Body of pancreas (tissue), 4 donors: ENCODE results near the gene ARPP21. TPM values are rescaled to one million over a fixed set of nuclear protein-coding genes. Genes with fewer than 3 reads are reported as not detected.

ENCODE experiments used
- ATAC-seq: fragments of 150-250 bp; one replicate; pipeline ENCODE4 v1.9.1; 2016
- DNase-seq, 4 donors: peaks; one replicate each; pipeline ENCODE4 v3.0.0-alpha.2; 2019
- H3K27ac ChIP-seq, 4 donors: fragments of 200-600 bp; sonication (generic); 1 replicate in 3 of 4; 2 replicates in 1 of 4; pipeline versions ENCODE4 v1.5.1 to v1.6.1; 2016 to 2019; ENCODE audit warnings: mild to moderate bottlenecking in 1 of 4, mixed read lengths in 1 of 4, moderate library complexity in 1 of 4
- H3K27me3 ChIP-seq, 2 donors: fragments of 200-600 bp; sonication (generic); one replicate each; pipeline ENCODE4 v1.6.0; 2016; ENCODE audit warnings: mild to moderate bottlenecking in 1 of 2
- H3K36me3 ChIP-seq, 2 donors: fragments of 200-600 bp; sonication (generic); replicated peaks in 1 of 2; 2 replicates each; pipeline ENCODE4 v1.5.1; 2016; ENCODE audit warnings: low read depth in 2 of 2; ENCODE audit not compliant: insufficient read depth in 1 of 2
- H3K4me1 ChIP-seq: fragments of 200-600 bp; sonication (generic); one replicate; pipeline ENCODE4 v1.6.0; 2016
- H3K4me3 ChIP-seq, 2 donors: fragments of 200-600 bp; sonication (generic); 1 replicate in 1 of 2; 2 replicates in 1 of 2; pipeline ENCODE4 v1.5.1; 2016 to 2019
- H3K9me3 ChIP-seq, 3 donors: fragments of 200-600 bp; sonication (generic); 1 replicate in 2 of 3; 2 replicates in 1 of 3; pipeline ENCODE4 v1.5.1; 2016
- CTCF ChIP-seq, 7 experiments: fragments of 450-650 bp in 4 of 7; fragments of 200-600 bp in 3 of 7; sonication (generic) in 3 of 7; IDR thresholded peaks; one replicate each; pipeline ENCODE4 v1.5.1; 2016 to 2019; ENCODE audit warnings: antibody characterized with exemption in 7 of 7
- POLR2A ChIP-seq, 3 donors: fragments of 450-650 bp; IDR thresholded peaks; one replicate each; pipeline ENCODE4 v1.6.1; 2016; ENCODE audit warnings: antibody characterized with exemption in 3 of 3, mild to moderate bottlenecking in 2 of 3
- WGBS, 2 donors: methylation state at CpG; one replicate each; pipeline ENCODE4 v1.1.5; 2017; 5-methylcytosine and 5-hydroxymethylcytosine counted together
- intact Hi-C: fragments of 100-400 bp; cut with DNase I; formaldehyde crosslinking; loops from one replicate; pipeline ENCODE4 v1.15.1; 2023
- total RNA-seq, 2 donors: library from RNA; depleted of rRNA; stranded (reverse); fragments of >200 nt; gene quantifications; one replicate each; pipeline ENCODE4 v1.1.0, GENCODE V29; 2016

ARPP21 gene
- total RNA-seq, 2 donors from 2014 or later, result not detected

- ATAC-seq (no peak), DNase-seq (no peak)
- Histone ChIP-seq H3K4me3 (no peak overlapping the region), H3K27ac (no peak overlapping the region), H3K27me3 (no peaks in the 10 kb centered on the region), H3K9me3 (no peaks in the 10 kb centered on the region), H3K4me1 (no peaks in the 10 kb centered on the region), H3K36me3 (no peaks in the 10 kb centered on the region)
- TF ChIP-seq CTCF (IDR thresholded peaks at IDR 0.05) (no peak), POLR2A (IDR thresholded peaks at IDR 0.05) (no peak)
- intact Hi-C loops, result no loop called here
- 17 to 20% methylated on average over 1 of the region's 1 CpG for WGBS, 2 donors
Observed at GRCh38 chr3:35784169-35784568, 144.8 kb downstream of the ARPP21 start.

GRCh38 chr3:35785234-35785888 lies 146.0 kb downstream of the ARPP21 start:
- WGBS, 2 donors, result 55% methylated on average over 4 of the region's 4 CpGs
- DNase-seq (no peak), ATAC-seq (no peak)
- H3K4me1 ChIP-seq, result no peaks in the 10 kb centered on the region
- H3K4me3 ChIP-seq, result no peak overlapping the region
- no peak overlapping the region for H3K27ac ChIP-seq
- no peaks in the 10 kb centered on the region for H3K9me3 ChIP-seq
- H3K36me3 ChIP-seq, result no peaks in the 10 kb centered on the region
- TF ChIP-seq CTCF (IDR thresholded peaks at IDR 0.05) (no peak), POLR2A (IDR thresholded peaks at IDR 0.05) (no peak)
- H3K27me3 ChIP-seq, result no peaks in the 10 kb centered on the region
- intact Hi-C loops, result no loop called here

GRCh38 chr3:35787936-35788335 lies 148.6 kb downstream of the ARPP21 start:
- no peaks in the 10 kb centered on the region for H3K36me3 ChIP-seq
- no peaks in the 10 kb centered on the region for H3K4me1 ChIP-seq
- no peak for DNase-seq
- H3K27ac ChIP-seq, result no peak overlapping the region
- no peaks in the 10 kb centered on the region for H3K9me3 ChIP-seq
- intact Hi-C loops, result no loop called here
- no peak for ATAC-seq
- TF ChIP-seq CTCF (IDR thresholded peaks at IDR 0.05), result no peak
- no peak for TF ChIP-seq POLR2A (IDR thresholded peaks at IDR 0.05)
- WGBS, 2 donors, result 49 to 53% methylated on average over 1 of the region's 1 CpG
- no peaks in the 10 kb centered on the region for H3K27me3 ChIP-seq
- no peak overlapping the region for H3K4me3 ChIP-seq

GRCh38 chr3:35789042-35789831 lies 149.9 kb downstream of the ARPP21 start:
- 45 to 48% methylated on average over 4 of the region's 4 CpGs for WGBS, 2 donors

More at GRCh38 chr3:35789042-35789831, 149.9 kb downstream of the ARPP21 start:
- H3K36me3 ChIP-seq, result no peaks in the 10 kb centered on the region
- DNase-seq, result no peak
- no peak overlapping the region for H3K4me3 ChIP-seq
- H3K4me1 ChIP-seq, result no peaks in the 10 kb centered on the region
- no peak for ATAC-seq
- H3K27me3 ChIP-seq, result no peaks in the 10 kb centered on the region
- H3K27ac ChIP-seq, result no peak overlapping the region
- H3K9me3 ChIP-seq, result no peaks in the 10 kb centered on the region
- TF ChIP-seq POLR2A (IDR thresholded peaks at IDR 0.05) (no peak), CTCF (IDR thresholded peaks at IDR 0.05) (no peak)
- intact Hi-C loops, result no loop called here
